A549 (cell line): Measurements from ENCODE around the gene MAD1L1. TPM values are rescaled to one million over a fixed set of nuclear protein-coding genes. Genes with fewer than 3 reads are reported as not detected.

ENCODE experiments used
- ATAC-seq, 2 experiments: fragments of 200-7000 bp in 1 of 2; fragments of >200 bp in 1 of 2; cut with Nextera tagmentation in 1 of 2; cut with Tn5 transposase in 1 of 2; 3 replicates each; pipeline versions ENCODE4 v1.8.0 to v1.9.1; 2018 to 2020; ENCODE audit warnings: mild to moderate bottlenecking in 1 of 2, moderate library complexity in 1 of 2
- CTCF ChIA-PET: fragments of 300-600 bp; sonication (Branson Sonifier 250); formaldehyde crosslinking; extraction: SDS; loops from one replicate; lab custom pipeline; 2021; ENCODE audit warnings: antibody characterized with exemption, inconsistent platforms; lab: Yijun Ruan, JAX
- POLR2A ChIA-PET: fragments of 350-600 bp; formaldehyde crosslinking; extraction: SDS; loops from one replicate; lab custom pipeline; 2021; ENCODE audit warnings: antibody characterized with exemption, inconsistent platforms; lab: Yijun Ruan, JAX
- DNase-seq, 2 experiments: peaks; one replicate each; pipeline versions ENCODE4 v3.0.0 to v3.0.0-alpha.2; 2011 to 2016; ENCODE audit warnings: low read depth in 1 of 2, low spot score in 1 of 2
- FAIRE-seq: peaks from 2 replicates; lab custom pipeline; 2011; peaks lifted over from hg19 to GRCh38; lab: Jason Lieb, UNC
- H3K27ac ChIP-seq, 2 experiments: fragments of >200 bp; sonication (Bioruptor Twin); formaldehyde crosslinking; 3 replicates each; pipeline ENCODE4 v1.5.1; 2016 to 2017
- H3K4me1 ChIP-seq: fragments of >200 bp; sonication (Bioruptor Twin); formaldehyde crosslinking; 3 replicates; pipeline ENCODE4 v1.6.1; 2016
- H3K4me2 ChIP-seq: fragments of >200 bp; sonication (Bioruptor Twin); formaldehyde crosslinking; 3 replicates; pipeline ENCODE4 v1.6.1; 2016
- H3K4me3 ChIP-seq: fragments of >200 bp; sonication (Bioruptor Twin); formaldehyde crosslinking; 3 replicates; pipeline ENCODE4 v1.5.1; 2016
- H3K9me3 ChIP-seq: fragments of >200 bp; sonication (Bioruptor Twin); formaldehyde crosslinking; 3 replicates; pipeline ENCODE4 v1.6.1; 2016
- BHLHE40 ChIP-seq: IDR thresholded peaks from 2 replicates; pipeline ENCODE4 v1.6.1; 2012; ENCODE audit warnings: low read depth, low read length, inconsistent platforms
- CHD2 ChIP-seq: fragments of 150-350 bp; IDR thresholded peaks from 2 replicates; pipeline ENCODE4 v1.6.1; 2014; ENCODE audit warnings: low read length; ENCODE audit not compliant: partially characterized antibody
- EHF ChIP-seq: fragments of 250-450 bp; sonication (Bioruptor Pico); IDR thresholded peaks from 2 replicates; pipeline ENCODE4 v1.5.0; 2020; ENCODE audit warnings: mild to moderate bottlenecking
- EHMT2 ChIP-seq: fragments of 200-600 bp; sonication (generic); IDR thresholded peaks from 2 replicates; pipeline ENCODE4 v1.6.1; 2016; ENCODE audit warnings: antibody characterized with exemption, low read depth, mild to moderate bottlenecking, moderate library complexity
- EP300 ChIP-seq, 2 experiments: fragments of >200 bp; sonication (Bioruptor Twin); formaldehyde crosslinking; IDR thresholded peaks; 2 replicates in 1 of 2; 3 replicates in 1 of 2; pipeline ENCODE4 v1.6.1; 2016 to 2017
- JUNB ChIP-seq: fragments of >200 bp; sonication (Bioruptor Twin); formaldehyde crosslinking; IDR thresholded peaks from 2 replicates; pipeline ENCODE4 v1.6.1; 2016
- KDM1A ChIP-seq: fragments of 200-600 bp; sonication (generic); IDR thresholded peaks from 2 replicates; pipeline ENCODE4 v1.6.1; 2016; ENCODE audit warnings: low read depth, mild to moderate bottlenecking
- MAZ ChIP-seq: fragments of 150-350 bp; IDR thresholded peaks from 2 replicates; pipeline ENCODE4 v1.6.1; 2014; ENCODE audit warnings: antibody characterized with exemption, low read depth, low read length, borderline replicate concordance
- NFE2L2 ChIP-seq: fragments of 150-350 bp; conservative IDR thresholded peaks from 2 replicates; pipeline ENCODE4 v1.6.1; 2014; ENCODE audit warnings: low read length
- NPAS2 ChIP-seq: fragments of 250-450 bp; sonication (Bioruptor Pico); IDR thresholded peaks from 2 replicates; pipeline ENCODE4 v1.8.0; 2022; ENCODE audit warnings: mild to moderate bottlenecking, moderate library complexity, borderline replicate concordance
- NR3C1 ChIP-seq: fragments of >200 bp; sonication (Bioruptor Twin); formaldehyde crosslinking; IDR thresholded peaks from 3 replicates; pipeline ENCODE4 v1.6.1; 2017
- POLR2A ChIP-seq: IDR thresholded peaks from 2 replicates; pipeline ENCODE4 v1.6.1; 2012; ENCODE audit warnings: mild to moderate bottlenecking, low read length
- POLR2AphosphoS2 ChIP-seq: conservative IDR thresholded peaks from 2 replicates; pipeline ENCODE4 v1.6.1; 2012; ENCODE audit warnings: low read length, improper control_type of control experiment, inconsistent platforms
- RFX5 ChIP-seq: fragments of 450-650 bp; IDR thresholded peaks from 2 replicates; pipeline ENCODE4 v1.7.1; 2014; ENCODE audit warnings: antibody characterized with exemption, mild to moderate bottlenecking, moderate library complexity
- RNF2 ChIP-seq: fragments of 200-600 bp; sonication (generic); IDR thresholded peaks from 2 replicates; pipeline ENCODE4 v1.6.1; 2016; ENCODE audit warnings: low read depth, mild to moderate bottlenecking, antibody characterized with exemption, moderate library complexity, borderline replicate concordance
- ZNF302 ChIP-seq: fragments of 250-450 bp; sonication (Bioruptor Pico); IDR thresholded peaks from 2 replicates; pipeline ENCODE4 v1.9.0; 2021; ENCODE audit warnings: inconsistent platforms, mild to moderate bottlenecking, moderate library complexity
- WGBS: methylation state at CpG from one replicate; pipeline ENCODE4 v1.1.6; 2017; ENCODE audit errors: missing lambda C conversion rate; 5-methylcytosine and 5-hydroxymethylcytosine counted together
- polyA plus RNA-seq, 4 experiments: library from polyadenylated mRNA; depleted of rRNA in 3 of 4; stranded (reverse); fragments of >200 nt; fragmentation: RNase III in 1 of 4; extraction: RNeasy Plus Mini Kit Qiagen cat#74134 plus additional on column Dnase treatment in 1 of 4; gene quantifications; 2 replicates in 3 of 4; 3 replicates in 1 of 4; pipeline ENCODE4 v1.2.3, GENCODE V29; 2011 to 2017
- TF ChIP-seq, protein P1 (sequence below): fragments of 450-650 bp; IDR thresholded peaks from 2 replicates; pipeline ENCODE4 v1.6.1; 2014; ENCODE audit warnings: antibody characterized with exemption
- TF ChIP-seq, protein P2 (sequence below): fragments of >200 bp; sonication (Bioruptor Twin); formaldehyde crosslinking; IDR thresholded peaks from 2 replicates; pipeline ENCODE4 v1.6.1; 2016
- TF ChIP-seq, protein P3 (sequence below): fragments of 150-350 bp; IDR thresholded peaks from 2 replicates; pipeline ENCODE4 v1.6.1; 2014; ENCODE audit warnings: low read depth, mild to moderate bottlenecking, low read length
- TF ChIP-seq, protein P4 (sequence below): IDR thresholded peaks from 2 replicates; pipeline ENCODE4 v1.6.1; 2012

The MAD1L1 gene
- polyA plus RNA-seq, 2 of the 4 experiments (the other 2 are of a cell fraction): 13.6 to 16.6 TPM

DNA sequence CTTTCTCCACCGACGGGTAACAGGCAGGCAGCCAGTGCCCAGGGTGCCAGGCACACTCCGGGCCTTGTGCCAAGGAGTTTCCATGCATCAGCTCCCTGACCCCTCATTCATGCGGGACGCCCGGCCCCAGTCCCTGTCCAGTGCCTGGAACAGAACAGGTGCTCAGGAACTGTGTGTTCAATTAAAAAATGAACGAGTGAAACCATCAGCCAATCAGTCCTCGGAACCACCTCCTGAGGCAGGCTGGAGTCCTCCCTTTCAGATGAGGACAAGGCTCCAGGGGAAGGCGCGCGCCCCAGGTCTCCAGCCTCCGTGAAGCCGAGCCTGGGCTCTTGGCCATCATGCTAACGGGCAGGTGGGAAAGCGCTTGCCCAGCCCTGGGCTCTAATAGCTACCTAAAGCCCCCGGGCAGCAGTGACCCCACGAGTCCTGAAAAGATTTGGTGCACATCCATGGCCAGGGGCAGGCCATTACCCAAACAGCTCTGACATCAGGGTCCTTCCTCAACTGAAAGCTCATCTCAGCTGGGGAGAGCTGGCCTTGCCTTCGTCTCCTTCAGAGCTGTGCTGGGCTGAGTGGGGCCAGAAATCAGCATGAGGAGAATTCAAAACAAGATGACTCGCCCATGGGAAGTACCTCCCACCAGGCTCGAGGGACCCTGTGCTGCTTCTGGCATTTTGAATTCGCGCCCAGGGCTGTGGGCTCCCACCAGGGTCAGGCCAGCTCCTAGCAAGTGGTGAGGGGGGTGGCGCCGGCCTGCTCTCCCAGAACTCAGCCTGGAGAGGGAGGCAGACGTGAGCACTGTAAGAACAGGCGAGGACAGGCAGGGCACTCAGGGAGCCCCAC lies 200.5 kb downstream of the MAD1L1 start:
- CTCF ChIA-PET: interaction anchor here (1.0 kb wide), 1 partner anchor 21 kb away, joined by 3 read pairs; no protein-coding TSS in a partner anchor
- 90% methylated on average over 25 of the region's 26 CpGs for WGBS

DNA sequence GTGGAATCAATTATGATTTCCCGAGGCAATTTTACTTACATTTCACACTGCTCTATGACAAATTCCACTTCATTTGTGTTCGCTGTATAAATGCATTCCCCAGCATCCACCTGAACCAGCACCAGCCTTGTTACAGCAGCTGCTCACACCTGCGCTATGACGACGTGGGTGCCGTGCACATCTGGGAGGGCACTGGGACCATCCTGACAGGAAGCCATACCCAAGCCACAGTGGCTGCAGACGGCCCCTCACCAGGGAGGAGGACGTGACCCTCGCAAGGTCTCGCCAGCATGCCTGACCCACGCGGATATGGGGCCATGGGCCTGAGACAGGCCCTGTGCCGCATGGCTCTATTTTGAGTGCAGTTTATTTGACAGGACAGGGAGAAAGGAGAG lies 201.3 kb downstream of the MAD1L1 start:
- CTCF ChIA-PET: no interaction called here
- DNase-seq: no peak
- peaks cover 17% of the 10 kb centered on the region for H3K9me3 ChIP-seq
- H3K4me3 ChIP-seq: no peak overlapping the region
- no peak overlapping the region for H3K27ac ChIP-seq
- TF ChIP-seq POLR2A (no peak), MAZ (no peak), KDM1A (no peak), NR3C1 (no peak), NFE2L2 (no peak), POLR2AphosphoS2 (no peak)
- TF ChIP-seq, protein P1, sequence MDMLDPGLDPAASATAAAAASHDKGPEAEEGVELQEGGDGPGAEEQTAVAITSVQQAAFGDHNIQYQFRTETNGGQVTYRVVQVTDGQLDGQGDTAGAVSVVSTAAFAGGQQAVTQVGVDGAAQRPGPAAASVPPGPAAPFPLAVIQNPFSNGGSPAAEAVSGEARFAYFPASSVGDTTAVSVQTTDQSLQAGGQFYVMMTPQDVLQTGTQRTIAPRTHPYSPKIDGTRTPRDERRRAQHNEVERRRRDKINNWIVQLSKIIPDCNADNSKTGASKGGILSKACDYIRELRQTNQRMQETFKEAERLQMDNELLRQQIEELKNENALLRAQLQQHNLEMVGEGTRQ: no peak
- no peak overlapping the region for H3K4me2 ChIP-seq
- no peaks in the 10 kb centered on the region for H3K4me1 ChIP-seq
- WGBS: 96% methylated on average over 10 of the region's 13 CpGs
- ATAC-seq: no peak
- FAIRE-seq: no peak
- POLR2A ChIA-PET: no interaction called here

More for the DNA sequence above, 200.5 kb downstream of the MAD1L1 start:
- FAIRE-seq (no peak), ATAC-seq (no peak; a peak in 1 of 6 replicates), DNase-seq (no peak)
- no peaks in the 10 kb centered on the region for H3K4me1 ChIP-seq
- POLR2A ChIA-PET: no interaction called here
- TF ChIP-seq, protein P2, sequence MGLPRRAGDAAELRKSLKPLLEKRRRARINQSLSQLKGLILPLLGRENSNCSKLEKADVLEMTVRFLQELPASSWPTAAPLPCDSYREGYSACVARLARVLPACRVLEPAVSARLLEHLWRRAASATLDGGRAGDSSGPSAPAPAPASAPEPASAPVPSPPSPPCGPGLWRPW: no peak
- no peak for TF ChIP-seq EHMT2
- TF ChIP-seq POLR2AphosphoS2: no peak
- TF ChIP-seq JUNB: no peak
- no peak for TF ChIP-seq ZNF302 (CRISPR knock-in tag)
- no peak for TF ChIP-seq BHLHE40
- no peak for TF ChIP-seq RNF2
- TF ChIP-seq, protein P3, sequence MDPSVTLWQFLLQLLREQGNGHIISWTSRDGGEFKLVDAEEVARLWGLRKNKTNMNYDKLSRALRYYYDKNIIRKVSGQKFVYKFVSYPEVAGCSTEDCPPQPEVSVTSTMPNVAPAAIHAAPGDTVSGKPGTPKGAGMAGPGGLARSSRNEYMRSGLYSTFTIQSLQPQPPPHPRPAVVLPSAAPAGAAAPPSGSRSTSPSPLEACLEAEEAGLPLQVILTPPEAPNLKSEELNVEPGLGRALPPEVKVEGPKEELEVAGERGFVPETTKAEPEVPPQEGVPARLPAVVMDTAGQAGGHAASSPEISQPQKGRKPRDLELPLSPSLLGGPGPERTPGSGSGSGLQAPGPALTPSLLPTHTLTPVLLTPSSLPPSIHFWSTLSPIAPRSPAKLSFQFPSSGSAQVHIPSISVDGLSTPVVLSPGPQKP: no peak
- no peak for TF ChIP-seq EP300 (IDR thresholded peaks at IDR 0.05)
- no peak for TF ChIP-seq RFX5
- no peak for TF ChIP-seq KDM1A
- no peak for TF ChIP-seq CHD2
- TF ChIP-seq, protein P4, sequence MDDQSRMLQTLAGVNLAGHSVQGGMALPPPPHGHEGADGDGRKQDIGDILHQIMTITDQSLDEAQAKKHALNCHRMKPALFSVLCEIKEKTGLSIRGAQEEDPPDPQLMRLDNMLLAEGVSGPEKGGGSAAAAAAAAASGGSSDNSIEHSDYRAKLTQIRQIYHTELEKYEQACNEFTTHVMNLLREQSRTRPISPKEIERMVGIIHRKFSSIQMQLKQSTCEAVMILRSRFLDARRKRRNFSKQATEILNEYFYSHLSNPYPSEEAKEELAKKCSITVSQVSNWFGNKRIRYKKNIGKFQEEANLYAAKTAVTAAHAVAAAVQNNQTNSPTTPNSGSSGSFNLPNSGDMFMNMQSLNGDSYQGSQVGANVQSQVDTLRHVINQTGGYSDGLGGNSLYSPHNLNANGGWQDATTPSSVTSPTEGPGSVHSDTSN: no peak
- TF ChIP-seq EHF (CRISPR knock-in tag): no peak
- no peak for TF ChIP-seq MAZ
- TF ChIP-seq NPAS2 (CRISPR knock-in tag): no peak
- no peak for TF ChIP-seq POLR2A
- no peak for TF ChIP-seq NFE2L2
- no peak overlapping the region for H3K4me2 ChIP-seq
- H3K4me3 ChIP-seq: no peak overlapping the region
- peaks cover 15% of the 10 kb centered on the region for H3K9me3 ChIP-seq
- H3K27ac ChIP-seq: no peak overlapping the region
